Measurements from ENCODE around the gene MAGI3.
"Not testable (repeated sequence)": the region's sequence is repeated elsewhere in the genome, so short reads cannot be mapped to it uniquely, and the experiment has no call there.

MAGI3 gene

GRCh38 chr1:113592230-113592629 lies 201.9 kb downstream of the MAGI3 start:
- no peak overlapping the region for H4K91ac ChIP-seq (ENCODE audit: low read depth, low read length, poor library complexity)
- H3K4me2 ChIP-seq (ENCODE audit: insufficient read depth, low read length, poor library complexity, severe bottlenecking): no peak overlapping the region
- H2BK15ac ChIP-seq (ENCODE audit: low read length): no peak overlapping the region
- H2AK5ac ChIP-seq (ENCODE audit: low read depth, low read length): no peak overlapping the region
- H2BK12ac ChIP-seq (ENCODE audit: low read length): no peak overlapping the region
- H3K27ac ChIP-seq (replicated peaks; ENCODE audit: low read length): no peak overlapping the region
- no peak overlapping the region for H3K18ac ChIP-seq (ENCODE audit: low read length)
- H3K9ac ChIP-seq (ENCODE audit: low read depth, low read length, poor library complexity): no peak overlapping the region
- H2AFZ ChIP-seq (ENCODE audit: low read length): no peak overlapping the region
- H3K4ac ChIP-seq (ENCODE audit: low read length): no peak overlapping the region
- H3K4me1 ChIP-seq (ENCODE audit: control insufficient read depth in 2 of 2, insufficient read depth in 1 of 2, low read depth in 1 of 2, low read length in 2 of 2): no peaks in the 10 kb centered on the region
- H3K9me3 ChIP-seq (replicated peaks in 1 of 2; ENCODE audit: control insufficient read depth in 2 of 2, insufficient read depth in 1 of 2, low read depth in 1 of 2, low read length in 2 of 2): peaks cover 0 to 9% of the 10 kb centered on the region in 2 donors
- no peak overlapping the region for H4K8ac ChIP-seq (ENCODE audit: low read depth, low read length)
- H2BK120ac ChIP-seq (ENCODE audit: low read depth, low read length): no peak overlapping the region
- peaks cover 0 to 29% of the 10 kb centered on the region in 2 donors for H3K36me3 ChIP-seq (replicated peaks in 1 of 2; ENCODE audit: control insufficient read depth in 2 of 2, insufficient read depth in 2 of 2, low read length in 2 of 2)
- H3K23ac ChIP-seq (ENCODE audit: low read depth, low read length, poor library complexity): no peak overlapping the region
- no peak overlapping the region for H3K14ac ChIP-seq (ENCODE audit: low read length)
- no CpG with 5 or more reads among the region's 1 CpG for WGBS, 2 donors (ENCODE audit: extremely low coverage in 2 of 2, insufficient read length in 2 of 2, insufficient replicate concordance in 1 of 2)
- H3K4me3 ChIP-seq (ENCODE audit: low read length in 2 of 2): no peak overlapping the region
- H3K79me1 ChIP-seq (ENCODE audit: low read depth, low read length): no peaks in the 10 kb centered on the region
- H3K27me3 ChIP-seq (ENCODE audit: control insufficient read depth in 3 of 3, insufficient read depth in 3 of 3, low read depth in 1 of 3, low read length in 3 of 3): no peaks in the 10 kb centered on the region
- H2BK5ac ChIP-seq (ENCODE audit: low read length): no peak overlapping the region
- DNase-seq (ENCODE audit: low spot score): no peak

- H3K14ac ChIP-seq (ENCODE audit: low read length): no peak overlapping the region
These were observed 203.4 kb downstream of the MAGI3 start for GRCh38 chr1:113593550-113594297.

GRCh38 chr1:113604466-113604865 lies 214.2 kb downstream of the MAGI3 start:
- not testable (repeated sequence) for H3K36me3 ChIP-seq (replicated peaks in 1 of 2; ENCODE audit: control insufficient read depth in 2 of 2, insufficient read depth in 2 of 2, low read length in 2 of 2); H3K9ac ChIP-seq (ENCODE audit: low read depth, low read length, poor library complexity); H3K4me2 ChIP-seq (ENCODE audit: insufficient read depth, low read length, poor library complexity, severe bottlenecking); H2AFZ ChIP-seq (ENCODE audit: low read length); H3K9me3 ChIP-seq (replicated peaks in 1 of 2; ENCODE audit: control insufficient read depth in 2 of 2, insufficient read depth in 1 of 2, low read depth in 1 of 2, low read length in 2 of 2); H2AK5ac ChIP-seq (ENCODE audit: low read depth, low read length); H4K8ac ChIP-seq (ENCODE audit: low read depth, low read length); H2BK15ac ChIP-seq (ENCODE audit: low read length); H3K18ac ChIP-seq (ENCODE audit: low read length); H3K79me1 ChIP-seq (ENCODE audit: low read depth, low read length); H2BK120ac ChIP-seq (ENCODE audit: low read depth, low read length); H2BK12ac ChIP-seq (ENCODE audit: low read length); H3K4ac ChIP-seq (ENCODE audit: low read length); H3K27me3 ChIP-seq (ENCODE audit: control insufficient read depth in 3 of 3, insufficient read depth in 3 of 3, low read depth in 1 of 3, low read length in 3 of 3); DNase-seq (ENCODE audit: low spot score); H2BK5ac ChIP-seq (ENCODE audit: low read length); H3K23ac ChIP-seq (ENCODE audit: low read depth, low read length, poor library complexity); H3K4me3 ChIP-seq (ENCODE audit: low read length in 2 of 2); H3K27ac ChIP-seq (replicated peaks; ENCODE audit: low read length); H3K4me1 ChIP-seq (ENCODE audit: control insufficient read depth in 2 of 2, insufficient read depth in 1 of 2, low read depth in 1 of 2, low read length in 2 of 2); H4K91ac ChIP-seq (ENCODE audit: low read depth, low read length, poor library complexity); H3K14ac ChIP-seq (ENCODE audit: low read length)
- WGBS, 2 donors (ENCODE audit: extremely low coverage in 2 of 2, insufficient read length in 2 of 2, insufficient replicate concordance in 1 of 2): no CpG with 5 or more reads among the region's 5 CpGs

More at GRCh38 chr1:113593550-113594297, 203.4 kb downstream of the MAGI3 start:
- DNase-seq (ENCODE audit: low spot score): no peak
- H2BK5ac ChIP-seq (ENCODE audit: low read length): no peak overlapping the region
- no peaks in the 10 kb centered on the region for H3K79me1 ChIP-seq (ENCODE audit: low read depth, low read length)
- H3K4me1 ChIP-seq (ENCODE audit: control insufficient read depth in 2 of 2, insufficient read depth in 1 of 2, low read depth in 1 of 2, low read length in 2 of 2): no peaks in the 10 kb centered on the region
- no peak overlapping the region for H3K4ac ChIP-seq (ENCODE audit: low read length)
- H3K9ac ChIP-seq (ENCODE audit: low read depth, low read length, poor library complexity): no peak overlapping the region
- H2BK15ac ChIP-seq (ENCODE audit: low read length): no peak overlapping the region
- no peak overlapping the region for H2BK120ac ChIP-seq (ENCODE audit: low read depth, low read length)
- H2AFZ ChIP-seq (ENCODE audit: low read length): no peak overlapping the region
- H3K27me3 ChIP-seq (ENCODE audit: control insufficient read depth in 3 of 3, insufficient read depth in 3 of 3, low read depth in 1 of 3, low read length in 3 of 3): no peaks in the 10 kb centered on the region
- H3K4me3 ChIP-seq (ENCODE audit: low read length in 2 of 2): no peak overlapping the region
- H3K4me2 ChIP-seq (ENCODE audit: insufficient read depth, low read length, poor library complexity, severe bottlenecking): no peak overlapping the region
- H4K91ac ChIP-seq (ENCODE audit: low read depth, low read length, poor library complexity): no peak overlapping the region
- no peak overlapping the region for H4K8ac ChIP-seq (ENCODE audit: low read depth, low read length)
- no peak overlapping the region for H3K18ac ChIP-seq (ENCODE audit: low read length)
- no CpG with 5 or more reads among the region's 4 CpGs for WGBS, 2 donors (ENCODE audit: extremely low coverage in 2 of 2, insufficient read length in 2 of 2, insufficient replicate concordance in 1 of 2)
- peaks cover 0 to 14% of the 10 kb centered on the region in 2 donors for H3K9me3 ChIP-seq (replicated peaks in 1 of 2; ENCODE audit: control insufficient read depth in 2 of 2, insufficient read depth in 1 of 2, low read depth in 1 of 2, low read length in 2 of 2)
- no peak overlapping the region for H2AK5ac ChIP-seq (ENCODE audit: low read depth, low read length)
- no peak overlapping the region for H2BK12ac ChIP-seq (ENCODE audit: low read length)
- no peak overlapping the region for H3K27ac ChIP-seq (replicated peaks; ENCODE audit: low read length)
- no peak overlapping the region for H3K23ac ChIP-seq (ENCODE audit: low read depth, low read length, poor library complexity)
- peaks cover 0 to 40% of the 10 kb centered on the region in 2 donors for H3K36me3 ChIP-seq (replicated peaks in 1 of 2; ENCODE audit: control insufficient read depth in 2 of 2, insufficient read depth in 2 of 2, low read length in 2 of 2)

GRCh38 chr1:113605146-113605545 lies 214.8 kb downstream of the MAGI3 start:
- peaks cover 1 to 2% of the 10 kb centered on the region in 2 donors for H3K9me3 ChIP-seq (replicated peaks in 1 of 2; ENCODE audit: control insufficient read depth in 2 of 2, insufficient read depth in 1 of 2, low read depth in 1 of 2, low read length in 2 of 2)
- no peak overlapping the region for H2BK5ac ChIP-seq (ENCODE audit: low read length)
- no peak overlapping the region for H3K23ac ChIP-seq (ENCODE audit: low read depth, low read length, poor library complexity)
- no peak for DNase-seq (ENCODE audit: low spot score)
- H3K14ac ChIP-seq (ENCODE audit: low read length): no peak overlapping the region
- H3K4ac ChIP-seq (ENCODE audit: low read length): no peak overlapping the region
- no peak overlapping the region for H3K4me3 ChIP-seq (ENCODE audit: low read length in 2 of 2)
- H4K91ac ChIP-seq (ENCODE audit: low read depth, low read length, poor library complexity): no peak overlapping the region
- no peak overlapping the region for H3K18ac ChIP-seq (ENCODE audit: low read length)
- peaks cover 0 to under 1% of the 10 kb centered on the region in 2 donors for H3K36me3 ChIP-seq (replicated peaks in 1 of 2; ENCODE audit: control insufficient read depth in 2 of 2, insufficient read depth in 2 of 2, low read length in 2 of 2)
- no peaks in the 10 kb centered on the region for H3K27me3 ChIP-seq (ENCODE audit: control insufficient read depth in 3 of 3, insufficient read depth in 3 of 3, low read depth in 1 of 3, low read length in 3 of 3)
- no peak overlapping the region for H2BK12ac ChIP-seq (ENCODE audit: low read length)
- H3K4me1 ChIP-seq (ENCODE audit: control insufficient read depth in 2 of 2, insufficient read depth in 1 of 2, low read depth in 1 of 2, low read length in 2 of 2): peaks cover 2 to 3% of the 10 kb centered on the region in 2 donors
- no peak overlapping the region for H2AFZ ChIP-seq (ENCODE audit: low read length)
- no peak overlapping the region for H3K9ac ChIP-seq (ENCODE audit: low read depth, low read length, poor library complexity)
- no peak overlapping the region for H4K8ac ChIP-seq (ENCODE audit: low read depth, low read length)
- no peak overlapping the region for H2AK5ac ChIP-seq (ENCODE audit: low read depth, low read length)
- H3K27ac ChIP-seq (replicated peaks; ENCODE audit: low read length): no peak overlapping the region
- no peak overlapping the region for H2BK15ac ChIP-seq (ENCODE audit: low read length)
- H2BK120ac ChIP-seq (ENCODE audit: low read depth, low read length): no peak overlapping the region
- no peaks in the 10 kb centered on the region for H3K79me1 ChIP-seq (ENCODE audit: low read depth, low read length)
- no peak overlapping the region for H3K4me2 ChIP-seq (ENCODE audit: insufficient read depth, low read length, poor library complexity, severe bottlenecking)
